GM21737 (cell line): Measurements from ENCODE around the gene RPS16.

Experiments
- ATAC-seq: cut with Tn5 transposase; IDR thresholded peaks from one replicate; pipeline ENCODE4 v1.9.1; 2021; ENCODE audit warnings: mild to moderate bottlenecking, moderate library complexity; ENCODE audit not compliant: unreplicated experiment

Gene RPS16

GRCh38 chr19:39408392-39409207 lies 27.1 kb downstream of the RPS16 start:
- ATAC-seq, result no peak

GRCh38 chr19:39407660-39408391 lies 27.9 kb downstream of the RPS16 start:
- no peak for ATAC-seq

- no peak for ATAC-seq
Observed at GRCh38 chr19:39407410-39407659, 28.4 kb downstream of the RPS16 start.

GRCh38 chr19:39406656-39407409 lies 28.9 kb downstream of the RPS16 start, which contains the start of gene ZFP36:
Gene ZFP36 (plus strand): TSS chr19:39406847. CDS start chr19:39406905, 58 bp downstream.
- ATAC-seq, result peak; percentile 11

- ATAC-seq, result no peak
Observed at GRCh38 chr19:39405958-39406655, 29.6 kb downstream of the RPS16 start.

GRCh38 chr19:39405261-39405957 lies 30.3 kb downstream of the RPS16 start:
- no peak for ATAC-seq

- no peak for ATAC-seq
Observed at GRCh38 chr19:39403331-39404312, 32.1 kb downstream of the RPS16 start.

- ATAC-seq, result peak; percentile 18
Observed at GRCh38 chr19:39402346-39403300, 33.1 kb downstream of the RPS16 start.

GRCh38 chr19:39401549-39402345 lies 34.0 kb downstream of the RPS16 start:
- peak; percentile 19 for ATAC-seq

- ATAC-seq, result no peak
Observed at GRCh38 chr19:39401070-39401548, 34.6 kb downstream of the RPS16 start.

- no peak for ATAC-seq
Observed at GRCh38 chr19:39400061-39400460, 35.7 kb downstream of the RPS16 start.

GRCh38 chr19:39399668-39400050 lies 36.1 kb downstream of the RPS16 start:
- ATAC-seq, result no peak

- ATAC-seq, result no peak
Observed at GRCh38 chr19:39398297-39398864, 37.4 kb downstream of the RPS16 start.

GRCh38 chr19:39397360-39398296 lies 38.1 kb downstream of the RPS16 start:
- peak; percentile 35 for ATAC-seq

- ATAC-seq, result peak; percentile 89
Observed at GRCh38 chr19:39390751-39391437, 44.9 kb downstream of the RPS16 start, which contains the start of the genes MED29 and PAF1. Gene MED29 (plus strand): TSS chr19:39391378. CDS start chr19:39391423, 45 bp downstream. Gene PAF1 (minus strand): TSS chr19:39391106. CDS start chr19:39390864, 242 bp downstream.
